B cell (primary cell): ENCODE results near the gene PTCD1. TPM values are rescaled to one million over a fixed set of nuclear protein-coding genes. Genes with fewer than 3 reads are reported as not detected.

Source experiments
- ATAC-seq: fragments of 200-7000 bp; cut with Tn5 transposase; one replicate; pipeline ENCODE4 v1.10.0; 2021; ENCODE audit warnings: low read depth, mild to moderate bottlenecking, moderate number of reproducible peaks, moderate library complexity
- CTCF ChIA-PET: fragments of 350-600 bp; sonication (Branson Sonifier 250); formaldehyde crosslinking; loops from one replicate; lab custom pipeline; 2021; ENCODE audit warnings: antibody characterized with exemption, inconsistent platforms; lab: Charles Lee
- POLR2A ChIA-PET: fragments of 350-600 bp; sonication (Branson Sonifier 250); formaldehyde crosslinking; loops from one replicate; lab custom pipeline; 2021; ENCODE audit warnings: antibody characterized with exemption; lab: Charles Lee
- DNase-seq: peaks from one replicate; pipeline ENCODE4 v3.0.0; 2013
- H2AFZ ChIP-seq: 2 replicates; pipeline ENCODE4 v1.6.1; 2012; ENCODE audit warnings: mild to moderate bottlenecking, low read depth, low read length; ENCODE audit not compliant: insufficient read depth, poor library complexity, severe bottlenecking
- H3K27ac ChIP-seq, 2 donors: 1 replicate in 1 of 2; 2 replicates in 1 of 2; pipeline ENCODE4 v1.5.1; 2012 to 2013; ENCODE audit warnings: low read length in 2 of 2, mild to moderate bottlenecking in 2 of 2, moderate library complexity in 1 of 2
- H3K27me3 ChIP-seq, 4 experiments: fragments of 200-600 bp in 1 of 4; sonication (generic) in 1 of 4; replicated peaks in 1 of 4; 1 replicate in 2 of 4; 2 replicates in 2 of 4; pipeline versions ENCODE4 v1.6.1 to v1.7.0; 2013 to 2016; ENCODE audit warnings: low read length in 3 of 4, mild to moderate bottlenecking in 2 of 4, mixed read lengths in 1 of 4, moderate library complexity in 1 of 4; ENCODE audit not compliant: insufficient read depth in 4 of 4, control insufficient read depth in 3 of 4; ENCODE audit errors: control extremely low read depth in 1 of 4
- H3K36me3 ChIP-seq, 2 experiments: replicated peaks in 1 of 2; 1 replicate in 1 of 2; 2 replicates in 1 of 2; pipeline versions ENCODE4 v1.6.1 to v1.7.1; 2013; ENCODE audit warnings: low read length in 1 of 2; ENCODE audit not compliant: insufficient read depth in 2 of 2, control insufficient read depth in 1 of 2; ENCODE audit errors: control extremely low read depth in 1 of 2, extremely low read depth in 1 of 2
- H3K4me1 ChIP-seq, 2 donors: fragments of 200-600 bp in 1 of 2; sonication (generic) in 1 of 2; 1 replicate in 1 of 2; 2 replicates in 1 of 2; pipeline versions ENCODE4 v1.5.1 to v1.6.1; 2013 to 2017; ENCODE audit warnings: low read length in 2 of 2; ENCODE audit not compliant: control insufficient read depth in 2 of 2, insufficient read depth in 2 of 2
- H3K4me2 ChIP-seq: replicated peaks from 2 replicates; pipeline ENCODE3; 2012; ENCODE audit warnings: mild to moderate bottlenecking, low read depth, low read length; ENCODE audit not compliant: poor library complexity, severe bottlenecking
- H3K4me3 ChIP-seq, 5 experiments: fragments of 200-600 bp in 1 of 5; sonication (generic) in 1 of 5; 1 replicate in 3 of 5; 2 replicates in 2 of 5; pipeline versions ENCODE4 v1.5.1 to v1.7.0; 2011 to 2016; ENCODE audit warnings: low read length in 4 of 5, mild to moderate bottlenecking in 4 of 5, low read depth in 2 of 5, control low read depth in 1 of 5, moderate library complexity in 1 of 5; ENCODE audit not compliant: insufficient read depth in 1 of 5; ENCODE audit errors: control extremely low read depth in 1 of 5, extremely low read depth in 1 of 5
- H3K79me2 ChIP-seq: fragments of 200-600 bp; sonication (generic); one replicate; pipeline ENCODE4 v1.6.0; 2016; ENCODE audit warnings: low read length; ENCODE audit not compliant: control insufficient read depth, insufficient read depth
- H3K9ac ChIP-seq: fragments of 200-600 bp; sonication (generic); 2 replicates; pipeline ENCODE4 v1.6.1; 2017; ENCODE audit warnings: mild to moderate bottlenecking, low read length, moderate library complexity
- H3K9me3 ChIP-seq, 3 donors: one replicate each; pipeline versions ENCODE4 v1.6.1 to v1.7.1; 2013; ENCODE audit warnings: low read length in 2 of 3; ENCODE audit not compliant: control insufficient read depth in 2 of 3, insufficient read depth in 1 of 3; ENCODE audit errors: control extremely low read depth in 1 of 3
- H4K20me1 ChIP-seq: 2 replicates; pipeline ENCODE4 v1.6.0; 2012; ENCODE audit warnings: mild to moderate bottlenecking, low read length; ENCODE audit not compliant: insufficient read depth, control insufficient read depth, poor library complexity, severe bottlenecking
- H3K27ac Mint-ChIP-seq: one replicate; pipeline ENCODE4 v1.8.0; 2021; ENCODE audit warnings: mixed read lengths
- H3K27me3 Mint-ChIP-seq: one replicate; pipeline ENCODE4 v1.8.0; 2021; ENCODE audit warnings: mixed read lengths
- H3K4me1 Mint-ChIP-seq: one replicate; pipeline ENCODE4 v1.8.0; 2021; ENCODE audit warnings: mixed read lengths
- H3K4me3 Mint-ChIP-seq: one replicate; pipeline ENCODE4 v1.8.0; 2021; ENCODE audit warnings: mixed read lengths
- H3K9me3 Mint-ChIP-seq: one replicate; pipeline ENCODE4 v1.8.0; 2022; ENCODE audit warnings: mixed read lengths; ENCODE audit not compliant: insufficient read depth
- CTCF ChIP-seq: fragments of 200-600 bp; IDR thresholded peaks from one replicate; pipeline ENCODE4 v1.8.0; 2022; ENCODE audit warnings: antibody characterized with exemption, mild to moderate bottlenecking
- EZH2 ChIP-seq: IDR thresholded peaks from 2 replicates; pipeline ENCODE4 v1.6.1; 2012; ENCODE audit warnings: borderline replicate concordance, low read depth, mild to moderate bottlenecking, moderate library complexity, low read length; ENCODE audit not compliant: insufficient read depth, poor library complexity, severe bottlenecking
- WGBS: methylation state at CpG from one replicate; pipeline ENCODE4 v1.1.5; 2013; ENCODE audit warnings: missing lambda C conversion rate; ENCODE audit not compliant: insufficient coverage; 5-methylcytosine and 5-hydroxymethylcytosine counted together
- intact Hi-C: fragments of 100-400 bp; cut with micrococcal nuclease; formaldehyde crosslinking; loops from one replicate; pipeline ENCODE4 v1.10.0; 2022
- polyA plus RNA-seq: library from polyadenylated mRNA; depleted of rRNA; stranded (reverse); fragments of >200 nt; gene quantifications from 2 replicates; pipeline ENCODE4 v1.2.3, GENCODE V29; 2012
- total RNA-seq, 2 donors: library from RNA; stranded (reverse); fragments of 120-200 nt in 1 of 2; gene quantifications; 1 replicate in 1 of 2; 2 replicates in 1 of 2; pipeline versions ENCODE4 v1.2.3 to v1.2.4, GENCODE V29; 2013 to 2022

PTCD1 gene
- total and polyA plus RNA-seq, 2 donors (not counting 1 experiment from before 2014, with no cell fraction given) = 9.7 to 14.8 TPM

GRCh38 chr7:99453105-99453504 lies 14.5 kb upstream of the PTCD1 start:
- POLR2A ChIA-PET = no interaction called here
- H3K4me1 ChIP-seq = no peaks in the 10 kb centered on the region
- no peak overlapping the region for H3K4me3 ChIP-seq
- no peaks in the 10 kb centered on the region for H3K27me3 ChIP-seq
- no peak overlapping the region for H3K9ac ChIP-seq
- TF ChIP-seq EZH2 (no peak), CTCF (no peak)
- intact Hi-C loops = no loop called here
- no peak overlapping the region for H3K27ac Mint-ChIP-seq
- WGBS = over 99% methylated on average over 11 of the region's 11 CpGs
- H3K4me1 Mint-ChIP-seq = no peaks in the 10 kb centered on the region
- DNase-seq (no peak), ATAC-seq (no peak)
- CTCF ChIA-PET = no interaction called here
- H3K9me3 ChIP-seq = no peaks in the 10 kb centered on the region
- no peak overlapping the region for H3K4me2 ChIP-seq
- no peaks in the 10 kb centered on the region for H3K27me3 Mint-ChIP-seq
- H3K79me2 ChIP-seq = peaks cover 48% of the 10 kb centered on the region
- H3K4me3 Mint-ChIP-seq = no peak overlapping the region
- peaks cover 17% of the 10 kb centered on the region for H4K20me1 ChIP-seq
- H3K27ac ChIP-seq = no peak overlapping the region
- H3K9me3 Mint-ChIP-seq = no peaks in the 10 kb centered on the region
- peaks cover 0 to 71% of the 10 kb centered on the region in 2 experiments for H3K36me3 ChIP-seq
- H2AFZ ChIP-seq = no peak overlapping the region

DNA sequence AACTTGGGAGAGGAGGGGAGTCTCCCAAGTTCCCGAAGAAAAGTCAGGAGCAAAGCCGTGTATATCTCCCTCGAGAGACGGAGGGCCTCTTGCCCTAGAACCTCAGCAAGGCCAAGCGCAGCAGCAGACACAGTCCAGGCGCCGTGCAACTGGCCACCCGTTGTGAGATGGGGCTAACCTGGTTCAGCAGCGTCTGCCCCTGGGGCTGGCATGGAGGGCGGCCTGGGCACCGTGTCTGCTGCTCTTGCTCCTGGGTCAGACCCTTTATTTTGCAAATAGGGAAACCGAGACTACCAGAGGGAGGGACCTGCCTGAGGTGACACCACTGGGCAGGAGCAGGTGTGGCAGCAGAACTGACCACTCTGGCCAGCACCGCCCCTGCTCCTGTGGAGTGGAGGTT lies 13.9 kb upstream of the PTCD1 start:
- Histone ChIP-seq H3K4me2 (no peak overlapping the region), H3K79me2 (peaks cover 44% of the 10 kb centered on the region), H2AFZ (no peak overlapping the region), H3K4me3 (no peak overlapping the region), H3K27ac (no peak overlapping the region), H3K9ac (no peak overlapping the region), H3K9me3 (no peaks in the 10 kb centered on the region), H3K36me3 (peaks cover 0 to 71% of the 10 kb centered on the region in 2 experiments), H3K4me1 (no peaks in the 10 kb centered on the region), H3K27me3 (no peaks in the 10 kb centered on the region), H4K20me1 (peaks cover 12% of the 10 kb centered on the region)
- ATAC-seq (no peak), DNase-seq (no peak)
- intact Hi-C loops = no loop called here
- no peak for TF ChIP-seq EZH2
- TF ChIP-seq CTCF = no peak
- Mint-ChIP-seq H3K27me3 (no peaks in the 10 kb centered on the region), H3K27ac (no peak overlapping the region), H3K4me1 (no peaks in the 10 kb centered on the region), H3K9me3 (no peaks in the 10 kb centered on the region), H3K4me3 (no peak overlapping the region)
- CTCF ChIA-PET = no interaction called here
- POLR2A ChIA-PET = no interaction called here
- 98% methylated on average over 13 of the region's 13 CpGs for WGBS
